ENCODE results near the gene DFFB.

- TF ChIP-seq CTCF (IDR thresholded peaks at IDR 0.05) = no peak
- no peak for TF ChIP-seq POLR2A (IDR thresholded peaks at IDR 0.05)
- no peak for TF ChIP-seq POLR2AphosphoS5 (IDR thresholded peaks at IDR 0.05)
These were observed 65.6 kb downstream of the DFFB start for GRCh38 chr1:3922851-3923250.
